HG03469 (cell line): ENCODE data around the gene FYCO1.

Experiments
- ATAC-seq: cut with Tn5 transposase; IDR thresholded peaks from one replicate; pipeline ENCODE4 v1.9.1; 2021; ENCODE audit warnings: mild to moderate bottlenecking, moderate library complexity, moderate number of reproducible peaks; ENCODE audit not compliant: unreplicated experiment

The FYCO1 gene

GRCh38 chr3:45890405-45890804 is 105.2 kb downstream of the FYCO1 start:
- no peak for ATAC-seq

GRCh38 chr3:45889337-45889736 is 106.3 kb downstream of the FYCO1 start:
- ATAC-seq = no peak

GRCh38 chr3:45887759-45888511 is 107.7 kb downstream of the FYCO1 start:
- no peak for ATAC-seq

- ATAC-seq = no peak
Measured at GRCh38 chr3:45887285-45887684, 108.3 kb downstream of the FYCO1 start.

GRCh38 chr3:45885979-45886705 is 109.5 kb downstream of the FYCO1 start, which contains the start of gene CCR9:
TSS of gene CCR9 (plus strand) at chr3:45886543. CDS start at chr3:45894934, 8,391 bp downstream.
- ATAC-seq = no peak

- no peak for ATAC-seq
Measured at GRCh38 chr3:45884368-45885201, 111.0 kb downstream of the FYCO1 start.

GRCh38 chr3:45881078-45882022 is 114.3 kb downstream of the FYCO1 start:
- no peak for ATAC-seq

GRCh38 chr3:45880725-45881077 is 114.9 kb downstream of the FYCO1 start:
- ATAC-seq = no peak

- no peak for ATAC-seq
Measured at GRCh38 chr3:45878124-45878523, 117.5 kb downstream of the FYCO1 start.

- ATAC-seq = no peak
Measured at GRCh38 chr3:45874677-45875346, 120.8 kb downstream of the FYCO1 start.

GRCh38 chr3:45873638-45874037 is 122.0 kb downstream of the FYCO1 start:
- ATAC-seq = no peak

- no peak for ATAC-seq
Measured at GRCh38 chr3:45873036-45873435, 122.6 kb downstream of the FYCO1 start.

GRCh38 chr3:45872569-45872968 is 123.1 kb downstream of the FYCO1 start:
- ATAC-seq = no peak

- ATAC-seq = no peak
Measured at GRCh38 chr3:45871780-45872179, 123.8 kb downstream of the FYCO1 start.

- no peak for ATAC-seq
Measured at GRCh38 chr3:45870099-45870498, 125.5 kb downstream of the FYCO1 start.

GRCh38 chr3:45869638-45870037 is 126.0 kb downstream of the FYCO1 start:
- no peak for ATAC-seq

GRCh38 chr3:45868650-45869049 is 127.0 kb downstream of the FYCO1 start:
- ATAC-seq = no peak

GRCh38 chr3:45868213-45868612 is 127.4 kb downstream of the FYCO1 start:
- ATAC-seq = no peak
